ENCODE measurements around the gene ESYT2. TPM values are rescaled to one million over a fixed set of nuclear protein-coding genes. Genes with fewer than 3 reads are reported as not detected.

The ESYT2 gene, protein sequence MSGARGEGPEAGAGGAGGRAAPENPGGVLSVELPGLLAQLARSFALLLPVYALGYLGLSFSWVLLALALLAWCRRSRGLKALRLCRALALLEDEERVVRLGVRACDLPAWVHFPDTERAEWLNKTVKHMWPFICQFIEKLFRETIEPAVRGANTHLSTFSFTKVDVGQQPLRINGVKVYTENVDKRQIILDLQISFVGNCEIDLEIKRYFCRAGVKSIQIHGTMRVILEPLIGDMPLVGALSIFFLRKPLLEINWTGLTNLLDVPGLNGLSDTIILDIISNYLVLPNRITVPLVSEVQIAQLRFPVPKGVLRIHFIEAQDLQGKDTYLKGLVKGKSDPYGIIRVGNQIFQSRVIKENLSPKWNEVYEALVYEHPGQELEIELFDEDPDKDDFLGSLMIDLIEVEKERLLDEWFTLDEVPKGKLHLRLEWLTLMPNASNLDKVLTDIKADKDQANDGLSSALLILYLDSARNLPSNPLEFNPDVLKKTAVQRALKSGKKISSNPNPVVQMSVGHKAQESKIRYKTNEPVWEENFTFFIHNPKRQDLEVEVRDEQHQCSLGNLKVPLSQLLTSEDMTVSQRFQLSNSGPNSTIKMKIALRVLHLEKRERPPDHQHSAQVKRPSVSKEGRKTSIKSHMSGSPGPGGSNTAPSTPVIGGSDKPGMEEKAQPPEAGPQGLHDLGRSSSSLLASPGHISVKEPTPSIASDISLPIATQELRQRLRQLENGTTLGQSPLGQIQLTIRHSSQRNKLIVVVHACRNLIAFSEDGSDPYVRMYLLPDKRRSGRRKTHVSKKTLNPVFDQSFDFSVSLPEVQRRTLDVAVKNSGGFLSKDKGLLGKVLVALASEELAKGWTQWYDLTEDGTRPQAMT
- 52.3 to 68.9 TPM (median 62.5 TPM) in 5 replicates for total RNA-seq (2022; extraction: Qiagen RNA extraction; ENCODE audit: low read depth)

GRCh38 chr7:158829342-158830210 is at the start of gene ESYT2:
Gene ESYT2 (minus strand): TSS chr7:158829509. CDS start chr7:158829418, 91 bp downstream.

GRCh38 chr7:158704524-158705233 is 124.6 kb downstream of the ESYT2 start, which contains the start of gene NCAPG2:
Gene NCAPG2 (minus strand): TSS chr7:158704804. CDS start chr7:158701899, 2,905 bp downstream.

Other genes with a start within 250 kb of the ESYT2 start
- 0.47 to 1.4 TPM (median 0.72 TPM) in 5 replicates for gene PTPRN2, start 241.7 kb downstream of the ESYT2 start, total RNA-seq (2022; extraction: Qiagen RNA extraction; ENCODE audit: low read depth)
- gene NCAPG2, start 124.7 kb downstream of the ESYT2 start, total RNA-seq (2022; extraction: Qiagen RNA extraction; ENCODE audit: low read depth), result 30.1 to 38.0 TPM (median 37.3 TPM) in 5 replicates
- 8.5 to 12.7 TPM (median 9.7 TPM) in 5 replicates for gene DYNC2I1, start 27.0 kb upstream of the ESYT2 start, total RNA-seq (2022; extraction: Qiagen RNA extraction; ENCODE audit: low read depth)

Data from A549 treated with CpdA at 1 μM for 4 hours (cell line).